IMR-90 (cell line): ENCODE data around the gene CXADR. TPM values are rescaled to one million over a fixed set of nuclear protein-coding genes. Genes with fewer than 3 reads are reported as not detected.
A peak's percentile ranks its signal among the peaks of the same experiment; 100 is the strongest.

Experiments
- ATAC-seq: fragments of 200-7000 bp; cut with Tn5 transposase; 2 replicates; pipeline ENCODE4 v1.9.1; 2020; ENCODE audit warnings: low read depth, mild to moderate bottlenecking, moderate library complexity
- BruUV-seq: library from RNA; stranded (reverse); fragments of 400-500 nt; replicated peaks from 2 replicates; lab custom pipeline; 2021; lab: Mats Ljungman, UMichigan
- CTCF ChIA-PET: fragments of 300-600 bp; formaldehyde crosslinking; extraction: SDS; loops from one replicate; lab custom pipeline; 2021; ENCODE audit warnings: antibody characterized with exemption; lab: Yijun Ruan, JAX
- POLR2A ChIA-PET: fragments of 300-600 bp; sonication (Branson Sonifier 250); formaldehyde crosslinking; loops from one replicate; lab custom pipeline; 2022; ENCODE audit warnings: antibody characterized with exemption; ENCODE audit not compliant: unreplicated experiment; lab: Charles Lee
- DNase-seq: peaks from one replicate; pipeline ENCODE4 v3.0.0; 2013
- H2AFZ ChIP-seq: replicated peaks from 2 replicates; pipeline ENCODE3; 2013; ENCODE audit warnings: low read length, mild to moderate bottlenecking; ENCODE audit not compliant: poor library complexity
- H2AK5ac ChIP-seq: 2 replicates; pipeline ENCODE4 v1.6.1; 2013; ENCODE audit warnings: low read depth, low read length, inconsistent platforms
- H2AK9ac ChIP-seq: replicated peaks from 2 replicates; pipeline ENCODE3; 2013; ENCODE audit warnings: mild to moderate bottlenecking, low read depth, low read length, moderate library complexity; ENCODE audit not compliant: poor library complexity
- H2BK120ac ChIP-seq: 2 replicates; pipeline ENCODE4 v1.6.1; 2013; ENCODE audit warnings: low read depth, low read length, inconsistent platforms
- H2BK15ac ChIP-seq: 3 replicates; pipeline ENCODE4 v1.6.1; 2013; ENCODE audit warnings: low read depth, low read length, inconsistent platforms
- H2BK20ac ChIP-seq: 2 replicates; pipeline ENCODE4 v1.6.1; 2013; ENCODE audit warnings: low read depth, mild to moderate bottlenecking, inconsistent platforms, low read length, moderate library complexity
- H2BK5ac ChIP-seq: 2 replicates; pipeline ENCODE4 v1.6.1; 2013; ENCODE audit warnings: mild to moderate bottlenecking, low read depth, low read length, inconsistent platforms; ENCODE audit not compliant: poor library complexity, severe bottlenecking
- H3K14ac ChIP-seq: replicated peaks from 2 replicates; pipeline ENCODE4 v1.6.1; 2013; ENCODE audit warnings: low read depth, low read length, inconsistent platforms
- H3K18ac ChIP-seq: 2 replicates; pipeline ENCODE4 v1.6.1; 2013; ENCODE audit warnings: low read depth, low read length, control low read depth
- H3K23ac ChIP-seq: 2 replicates; pipeline ENCODE4 v1.6.1; 2013; ENCODE audit warnings: low read depth, low read length, inconsistent platforms
- H3K27ac ChIP-seq: 2 replicates; pipeline ENCODE4 v1.5.1; 2013; ENCODE audit warnings: mild to moderate bottlenecking, control low read depth, low read length; ENCODE audit not compliant: insufficient read depth
- H3K27me3 ChIP-seq: 2 replicates; pipeline ENCODE4 v1.6.1; 2013; ENCODE audit warnings: low read length; ENCODE audit not compliant: control insufficient read depth, insufficient read depth
- H3K36me3 ChIP-seq: 2 replicates; pipeline ENCODE4 v1.6.1; 2013; ENCODE audit warnings: low read length, mixed read lengths; ENCODE audit not compliant: control insufficient read depth, insufficient read depth
- H3K4ac ChIP-seq: 2 replicates; pipeline ENCODE4 v1.6.1; 2013; ENCODE audit warnings: low read depth, low read length, inconsistent platforms
- H3K4me1 ChIP-seq: 2 replicates; pipeline ENCODE4 v1.6.1; 2013; ENCODE audit warnings: low read length, mixed read lengths; ENCODE audit not compliant: control insufficient read depth, insufficient read depth
- H3K4me2 ChIP-seq: 2 replicates; pipeline ENCODE4 v1.6.1; 2013; ENCODE audit warnings: low read depth, mild to moderate bottlenecking, control low read depth, low read length, moderate library complexity
- H3K4me3 ChIP-seq: 2 replicates; pipeline ENCODE4 v1.5.1; 2013; ENCODE audit warnings: low read depth, mild to moderate bottlenecking, control low read depth, low read length, moderate library complexity; ENCODE audit not compliant: insufficient read depth
- H3K56ac ChIP-seq: 2 replicates; pipeline ENCODE4 v1.6.1; 2013; ENCODE audit warnings: low read length, inconsistent platforms; ENCODE audit not compliant: insufficient read depth; ENCODE audit errors: extremely low read depth
- H3K79me1 ChIP-seq, 2 experiments: 2 replicates each; pipeline ENCODE4 v1.6.1; 2013; ENCODE audit warnings: low read length in 2 of 2, inconsistent platforms in 1 of 2, low read depth in 1 of 2
- H3K9ac ChIP-seq: 2 replicates; pipeline ENCODE4 v1.6.1; 2013; ENCODE audit warnings: low read depth, low read length, control low read depth
- H3K9me1 ChIP-seq: 2 replicates; pipeline ENCODE4 v1.6.1; 2013; ENCODE audit warnings: low read length, inconsistent platforms; ENCODE audit not compliant: insufficient read depth
- H3K9me3 ChIP-seq: 2 replicates; pipeline ENCODE4 v1.6.1; 2013; ENCODE audit warnings: low read length; ENCODE audit not compliant: control insufficient read depth, insufficient read depth
- H4K20me1 ChIP-seq: 2 replicates; pipeline ENCODE4 v1.6.1; 2013; ENCODE audit warnings: low read length, inconsistent platforms; ENCODE audit not compliant: insufficient read depth
- H4K5ac ChIP-seq: 2 replicates; pipeline ENCODE4 v1.6.1; 2013; ENCODE audit warnings: mild to moderate bottlenecking, low read depth, low read length, control low read depth
- H4K8ac ChIP-seq, 2 experiments: 2 replicates each; pipeline ENCODE4 v1.6.1; 2013; ENCODE audit warnings: low read depth in 2 of 2, low read length in 2 of 2, control low read depth in 1 of 2, inconsistent platforms in 1 of 2
- H4K91ac ChIP-seq: 2 replicates; pipeline ENCODE4 v1.6.1; 2013; ENCODE audit warnings: low read depth, low read length, inconsistent platforms; ENCODE audit not compliant: insufficient read depth
- BHLHE40 ChIP-seq: fragments of 150-350 bp; IDR thresholded peaks from 2 replicates; pipeline ENCODE4 v1.6.1; 2016; ENCODE audit warnings: mild to moderate bottlenecking, low read depth, low read length
- CHD1 ChIP-seq: IDR thresholded peaks from 2 replicates; pipeline ENCODE4 v1.6.1; 2012; ENCODE audit warnings: low read depth, low read length, improper control_type of control experiment
- CTCF ChIP-seq: conservative IDR thresholded peaks from 2 replicates; pipeline ENCODE4 v1.5.1; 2012; ENCODE audit warnings: mild to moderate bottlenecking, low read depth, low read length, improper control_type of control experiment
- ELK1 ChIP-seq: fragments of 150-350 bp; IDR thresholded peaks from 2 replicates; pipeline ENCODE4 v1.6.1; 2016; ENCODE audit warnings: low read depth, mild to moderate bottlenecking, low read length, moderate library complexity, borderline replicate concordance
- FOS ChIP-seq: fragments of 150-350 bp; IDR thresholded peaks from 2 replicates; pipeline ENCODE4 v1.6.1; 2016; ENCODE audit warnings: low read depth, low read length
- MXI1 ChIP-seq: IDR thresholded peaks from 2 replicates; pipeline ENCODE4 v1.6.1; 2012; ENCODE audit warnings: low read depth, mild to moderate bottlenecking, low read length, moderate library complexity, borderline replicate concordance
- NFE2L2 ChIP-seq: fragments of 150-350 bp; IDR thresholded peaks from 2 replicates; pipeline ENCODE4 v1.6.1; 2016; ENCODE audit warnings: low read depth, mild to moderate bottlenecking, low read length
- RFX5 ChIP-seq: IDR thresholded peaks from 2 replicates; pipeline ENCODE4 v1.8.0; 2012; ENCODE audit warnings: low read depth, mild to moderate bottlenecking, low read length, moderate library complexity
- SMC3 ChIP-seq: fragments of 150-350 bp; IDR thresholded peaks from 2 replicates; pipeline ENCODE4 v1.6.1; 2016; ENCODE audit warnings: low read depth, mild to moderate bottlenecking, antibody characterized with exemption, low read length, moderate library complexity
- WGBS, 2 experiments: methylation state at CpG; one replicate each; pipeline versions ENCODE4 v1.1.5 to v1.1.7; 2013; ENCODE audit warnings: missing lambda C conversion rate in 2 of 2; ENCODE audit not compliant: insufficient read length in 1 of 2; ENCODE audit errors: extremely low coverage in 2 of 2; 5-methylcytosine and 5-hydroxymethylcytosine counted together
- dilution Hi-C: fragments of 300-500 bp; cut with HindIII; formaldehyde crosslinking; loops from one replicate; pipeline ENCODE4 v1.14.3; 2018; ENCODE audit warnings: low sequenced_read_pairs; ENCODE audit not compliant: unreplicated experiment
- in situ Hi-C: fragments of 300-500 bp; cut with MboI; formaldehyde crosslinking; loops from 3 replicates; pipeline ENCODE4 v1.14.3; 2019; ENCODE audit warnings: low sequenced_read_pairs, inconsistent platforms, mixed read lengths
- intact Hi-C: fragments of 100-400 bp; cut with micrococcal nuclease; formaldehyde crosslinking; loops from 2 replicates; pipeline ENCODE4 v1.10.0; 2022
- polyA plus RNA-seq, 3 experiments: library from polyadenylated mRNA; depleted of rRNA; stranded (reverse); fragments of >200 nt; gene quantifications; 2 replicates each; pipeline ENCODE4 v1.2.3, GENCODE V29; 2012; ENCODE audit warnings: low replicate concordance in 1 of 3
- total RNA-seq: library from RNA; depleted of rRNA; stranded (reverse); fragments of >200 nt; gene quantifications from 2 replicates; pipeline ENCODE4 v1.2.3, GENCODE V29; 2012

Gene CXADR
- total and polyA plus RNA-seq, 2 of the 4 experiments (the other 2 are of a cell fraction) = 0.21 to 1.1 TPM

GRCh38 chr21:17468698-17469097 is 44.1 kb upstream of the CXADR start:
- Histone ChIP-seq H3K23ac (no peak overlapping the region), H2BK120ac (no peak overlapping the region), H3K18ac (no peak overlapping the region), H3K4me2 (no peak overlapping the region), H4K91ac (no peak overlapping the region), H4K8ac (no peak overlapping the region), H3K27ac (no peak overlapping the region), H3K4ac (no peak overlapping the region), H3K4me1 (peaks cover 4% of the 10 kb centered on the region; the same call in 1 of the 2 replicates), H2BK15ac (no peak overlapping the region), H2AFZ (no peak overlapping the region), H2BK5ac (no peak overlapping the region), H4K20me1 (no peaks in the 10 kb centered on the region), H3K56ac (no peak overlapping the region), H3K36me3 (no peaks in the 10 kb centered on the region), H3K4me3 (no peak overlapping the region), H2AK5ac (0 out of 2 replicates have a peak overlapping the region, but pooled peaks have one; percentile 12), H3K79me1 (no peaks in the 10 kb centered on the region), H3K27me3 (no peaks in the 10 kb centered on the region), H3K9me1 (no peaks in the 10 kb centered on the region), H3K9me3 (no peaks in the 10 kb centered on the region), H4K5ac (no peak overlapping the region), H2AK9ac (no peak overlapping the region), H3K14ac (no peak overlapping the region), H3K9ac (no peak overlapping the region), H2BK20ac (no peak overlapping the region)
- ATAC-seq (no peak), DNase-seq (no peak)
- no TSS peak for BruUV-seq
- in situ Hi-C loops (loop anchor here (25.0 kb wide), 2 partner anchors 369 to 906 kb away; no protein-coding TSS in a partner anchor), dilution Hi-C loops (no loop called here), intact Hi-C loops (loop anchor here (10.0 kb wide), 1 partner anchor 136 kb away; no protein-coding TSS in a partner anchor)
- no CpG with 5 or more reads among the region's 1 CpG for WGBS, 2 experiments
- TF ChIP-seq RFX5 (no peak), SMC3 (no peak), FOS (no peak), CHD1 (no peak), NFE2L2 (no peak), CTCF (no peak), MXI1 (no peak), BHLHE40 (no peak), ELK1 (no peak)
- POLR2A ChIA-PET = no interaction called here
- CTCF ChIA-PET = no interaction called here
